SH-SY5Y (cell line): ENCODE data around the gene NUP133.

Source experiments
- GATA2 ChIP-seq: IDR thresholded peaks from 2 replicates; pipeline ENCODE4 v1.6.1; 2011; ENCODE audit warnings: mild to moderate bottlenecking, low read depth, low read length
- GATA3 ChIP-seq: IDR thresholded peaks from 2 replicates; pipeline ENCODE4 v1.6.1; 2011; ENCODE audit warnings: low read depth, mild to moderate bottlenecking, low read length, moderate library complexity

Gene NUP133

DNA sequence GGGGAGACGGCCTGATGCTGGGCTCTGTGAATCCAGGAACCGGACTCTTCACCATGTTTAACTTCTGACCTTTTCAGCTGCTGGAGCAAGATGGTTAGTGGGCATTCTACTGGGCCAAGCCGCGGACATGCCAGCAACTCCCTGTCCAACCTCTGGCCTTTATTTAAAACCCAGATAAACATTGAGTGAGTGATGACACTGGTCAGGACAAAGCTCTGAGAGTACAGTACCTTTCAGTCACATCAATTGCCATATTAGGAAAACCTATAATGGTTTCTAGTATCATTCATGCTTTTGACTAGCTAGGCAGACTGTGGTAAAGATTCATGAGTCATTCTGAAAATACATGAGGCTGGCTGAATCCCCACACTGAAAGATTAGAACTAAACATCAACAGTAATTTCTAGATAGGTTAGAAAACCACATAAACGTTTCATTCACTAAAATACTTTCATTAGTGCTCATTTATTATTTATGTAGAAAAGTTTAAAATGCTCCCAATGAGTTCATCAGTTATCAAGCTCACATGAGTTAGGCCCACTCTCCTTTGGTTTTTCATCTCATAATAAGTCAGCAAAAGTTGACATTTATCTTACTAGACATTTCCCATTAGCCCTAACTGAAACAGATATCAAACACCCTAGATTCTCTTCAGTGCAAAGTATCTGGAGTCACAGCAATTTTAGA lies 67.1 kb downstream of the NUP133 start:
- TF ChIP-seq GATA3 = no peak
- TF ChIP-seq GATA2 = no peak

GRCh38 chr1:229438021-229438420 lies 70.1 kb downstream of the NUP133 start:
- TF ChIP-seq GATA2 (no peak), GATA3 (no peak)

- TF ChIP-seq GATA3 (no peak), GATA2 (no peak)
Observed at GRCh38 chr1:229437443-229437842, 70.7 kb downstream of the NUP133 start.

DNA sequence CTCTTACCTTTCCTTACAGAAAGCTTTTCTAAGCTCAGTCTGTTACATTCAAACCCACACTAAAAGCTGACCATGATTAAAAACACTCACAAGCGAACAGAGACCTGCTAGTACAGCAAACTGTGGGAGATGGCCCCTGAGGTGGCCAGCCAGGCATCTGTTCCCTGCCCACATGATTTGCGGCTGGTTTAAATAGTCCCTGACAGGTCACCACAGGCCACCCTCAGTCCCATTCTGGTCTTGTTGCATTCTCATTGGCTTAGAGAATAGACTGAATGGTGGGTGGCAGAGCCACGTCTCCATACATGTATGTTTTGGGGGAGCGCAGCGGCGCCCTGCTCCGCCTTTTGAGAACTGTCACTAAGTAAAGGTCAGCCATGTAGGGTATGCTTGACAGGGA lies 71.9 kb downstream of the NUP133 start:
- TF ChIP-seq GATA3 (no peak), GATA2 (no peak)

DNA sequence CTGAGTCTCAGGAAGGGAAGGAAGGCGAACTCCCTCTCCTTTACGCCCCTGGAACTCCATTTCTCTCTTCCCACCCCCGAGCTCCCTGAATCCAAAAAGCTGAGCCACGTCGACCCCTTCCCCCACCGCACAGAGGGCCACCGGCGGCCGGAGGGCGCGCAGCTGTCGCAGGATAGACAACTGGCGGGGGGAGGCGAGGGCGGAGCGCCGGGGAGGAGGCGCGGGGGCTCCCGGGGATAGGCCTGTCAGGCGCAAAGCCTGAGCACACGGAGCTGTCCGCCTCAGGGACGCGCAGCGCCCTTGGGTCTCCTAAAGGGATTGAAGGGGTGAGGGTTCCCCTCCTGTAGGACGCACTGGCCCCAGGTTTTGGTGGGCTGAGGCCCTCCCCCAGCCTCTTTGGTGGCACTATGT lies 73.5 kb downstream of the NUP133 start:
- no peak for TF ChIP-seq GATA2
- TF ChIP-seq GATA3 = no peak

DNA sequence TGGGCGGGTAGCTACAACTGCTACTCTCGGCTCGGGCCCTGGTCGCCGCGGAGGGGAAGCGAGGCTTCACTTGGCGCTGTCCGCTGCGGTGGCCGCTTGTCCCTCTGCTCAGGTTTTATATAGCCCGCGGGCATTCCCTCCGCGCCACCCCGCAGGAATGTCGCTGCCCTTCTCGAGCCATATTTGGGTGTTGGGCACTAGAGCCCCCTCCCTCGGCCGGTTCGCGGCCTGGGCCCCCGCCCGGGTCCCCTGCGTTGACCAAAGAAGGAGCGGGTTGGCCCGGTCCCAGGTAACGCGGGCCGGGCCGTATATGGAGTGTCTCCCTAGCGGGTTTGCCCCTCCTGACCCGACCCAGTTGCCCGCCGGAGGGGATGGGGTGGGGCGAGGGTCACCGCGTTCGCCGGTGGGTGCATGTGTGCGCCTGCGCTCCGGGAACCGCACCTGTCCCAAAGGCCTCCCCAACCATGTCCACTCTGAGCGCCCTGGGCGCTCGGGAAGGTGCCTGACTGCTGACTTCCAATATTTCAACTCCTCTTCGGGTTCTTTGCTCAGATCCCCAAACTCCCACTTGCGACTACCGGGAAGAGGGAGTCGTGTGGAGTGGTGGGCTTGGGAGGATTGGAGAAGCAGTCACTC lies 74.0 kb downstream of the NUP133 start, which contains the start of gene ACTA1:
Gene ACTA1 (minus strand): TSS at position 90 of the 636 bp plus-strand sequence. CDS start 979 bp downstream, outside the sequence.
- no peak for TF ChIP-seq GATA2
- no peak for TF ChIP-seq GATA3

DNA sequence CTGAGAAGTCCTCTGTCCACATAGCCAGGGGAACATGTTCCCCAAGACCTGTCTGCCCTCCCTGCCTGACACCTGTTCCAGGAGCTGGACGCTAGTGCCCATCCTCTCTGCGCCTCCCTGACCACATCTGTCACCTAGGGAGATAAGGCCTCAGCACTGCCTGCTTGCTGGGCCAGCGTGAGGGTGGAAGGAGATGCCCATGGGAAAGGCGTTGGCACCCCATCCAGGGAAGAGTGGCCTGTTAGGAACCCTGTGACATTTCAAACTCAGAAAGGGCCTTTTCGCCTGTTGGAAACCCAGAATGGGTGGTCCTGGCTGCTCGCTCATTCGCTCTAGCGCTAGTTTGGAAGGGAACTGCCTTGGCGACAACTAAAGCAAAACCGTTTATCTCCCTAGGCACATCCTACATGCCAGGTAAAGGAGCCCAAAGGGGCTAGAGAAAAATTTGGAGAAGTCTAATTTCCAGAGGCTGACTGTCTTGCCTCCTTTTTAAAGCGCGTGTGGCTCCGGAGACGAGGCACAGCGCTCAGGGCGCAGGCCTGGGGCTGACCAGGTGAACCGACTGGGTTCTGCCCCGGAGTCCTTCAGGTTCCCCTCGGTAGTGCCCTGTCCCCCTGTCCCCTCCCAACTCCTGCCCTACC lies 74.7 kb downstream of the NUP133 start:
- TF ChIP-seq GATA2 (no peak), GATA3 (no peak)

DNA sequence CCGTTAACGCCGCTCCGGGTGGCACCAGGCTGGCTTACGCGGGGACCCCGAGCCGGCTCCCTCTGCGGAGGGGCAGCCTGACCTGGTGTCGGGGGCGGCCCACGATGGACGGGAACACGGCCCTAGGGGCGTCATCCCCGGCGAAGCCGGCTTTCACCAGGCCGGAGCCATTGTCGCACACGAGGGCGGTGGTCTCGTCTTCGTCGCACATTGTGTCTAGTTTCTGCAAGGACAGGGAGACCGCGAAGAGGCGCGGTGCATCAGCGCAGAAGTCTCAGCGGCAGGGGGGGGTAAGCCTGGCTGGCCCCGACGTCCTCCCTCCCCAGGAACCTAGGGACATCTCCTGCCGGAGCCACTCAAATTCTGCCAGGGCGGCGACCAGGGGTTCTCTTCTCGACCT lies 75.2 kb downstream of the NUP133 start:
- TF ChIP-seq GATA3 (no peak), GATA2 (no peak)

DNA sequence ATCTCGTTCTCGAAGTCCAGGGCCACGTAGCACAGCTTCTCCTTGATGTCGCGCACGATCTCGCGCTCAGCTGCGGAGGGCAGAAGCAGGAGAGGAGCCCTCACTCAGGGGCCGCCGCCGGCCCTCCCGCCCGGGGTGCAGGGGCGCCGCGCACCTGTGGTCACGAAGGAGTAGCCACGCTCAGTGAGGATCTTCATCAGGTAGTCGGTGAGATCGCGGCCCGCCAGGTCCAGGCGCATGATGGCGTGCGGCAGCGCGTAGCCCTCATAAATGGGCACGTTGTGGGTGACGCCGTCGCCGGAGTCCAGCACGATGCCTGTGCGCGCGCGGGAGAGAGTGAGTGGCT lies 76.1 kb downstream of the NUP133 start:
- no peak for TF ChIP-seq GATA2
- no peak for TF ChIP-seq GATA3

GRCh38 chr1:229431284-229432115 lies 76.6 kb downstream of the NUP133 start:
- TF ChIP-seq GATA2 (no peak), GATA3 (no peak)

GRCh38 chr1:229430761-229431283 lies 77.3 kb downstream of the NUP133 start:
- no peak for TF ChIP-seq GATA2
- TF ChIP-seq GATA3 = no peak

GRCh38 chr1:229428256-229428655 lies 79.9 kb downstream of the NUP133 start:
- TF ChIP-seq GATA3 (no peak), GATA2 (no peak)

- TF ChIP-seq GATA2 = no peak
- TF ChIP-seq GATA3 = no peak
Observed at GRCh38 chr1:229427572-229427971, 80.6 kb downstream of the NUP133 start.

DNA sequence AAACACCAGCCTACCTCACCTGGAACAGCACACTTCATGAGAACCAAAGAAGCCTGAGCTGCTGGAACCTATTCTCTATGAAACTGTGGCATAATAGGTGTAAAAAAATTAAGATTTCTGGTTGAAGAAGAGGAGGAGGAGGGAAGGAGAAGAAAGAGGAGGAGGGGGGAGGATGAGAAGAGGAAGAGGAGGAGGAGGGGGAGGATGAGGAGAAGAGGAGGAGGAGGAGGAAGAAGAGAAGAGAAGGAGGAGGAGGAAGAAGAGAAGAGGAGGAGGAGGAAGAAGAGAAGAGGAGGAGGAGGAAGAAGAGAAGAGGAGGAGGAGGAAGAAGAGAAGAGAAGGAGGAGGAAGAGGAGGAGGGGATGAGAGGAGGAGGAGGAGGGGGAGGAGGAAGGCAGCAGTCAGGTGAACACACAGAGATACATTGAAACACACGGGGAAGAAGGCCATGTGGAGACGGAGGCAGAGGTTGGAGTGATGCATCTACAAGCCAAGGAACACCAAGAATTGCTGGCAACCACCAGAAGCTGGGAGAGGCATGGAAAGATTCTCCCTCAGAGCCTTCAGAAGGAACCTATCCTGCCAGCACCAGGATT lies 82.5 kb downstream of the NUP133 start:
- TF ChIP-seq GATA3 (no peak), GATA2 (no peak)

DNA sequence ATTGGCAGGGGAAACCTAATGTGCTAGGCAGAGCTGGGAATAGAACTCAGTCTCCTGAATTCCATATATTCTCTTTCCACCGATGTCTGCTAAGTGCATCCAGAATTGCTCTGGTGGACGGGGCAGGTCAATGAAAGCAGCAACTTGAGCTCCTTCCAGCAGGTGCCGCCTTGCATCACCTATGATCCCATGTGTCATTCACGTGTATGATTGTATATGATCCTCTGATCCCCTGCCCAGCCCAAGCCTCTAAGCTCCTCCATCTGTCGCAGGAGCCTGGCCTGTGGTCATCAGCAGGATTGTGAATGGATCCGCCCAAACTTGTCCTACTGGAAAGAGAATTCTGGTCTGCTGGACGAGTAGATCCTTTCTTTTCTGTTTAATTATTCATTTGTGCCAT lies 87.4 kb downstream of the NUP133 start:
- TF ChIP-seq GATA2 (no peak), GATA3 (no peak)
